Nephron progenitor cell (in vitro differentiated cells): ENCODE results near the gene COX6B1.

Experiments
- DNase-seq: peaks from one replicate; pipeline ENCODE4 v3.0.0; 2021
- H3K27ac Mint-ChIP-seq: 2 replicates; pipeline ENCODE4 v1.8.0; 2021; ENCODE audit warnings: mild to moderate bottlenecking, moderate library complexity, mixed read lengths
- H3K27me3 Mint-ChIP-seq: 2 replicates; pipeline ENCODE4 v1.8.0; 2021; ENCODE audit warnings: mild to moderate bottlenecking, low read depth, mixed read lengths; ENCODE audit not compliant: poor library complexity
- H3K36me3 Mint-ChIP-seq: 2 replicates; pipeline ENCODE4 v1.8.0; 2021; ENCODE audit warnings: low read depth, mixed read lengths
- H3K4me1 Mint-ChIP-seq: 2 replicates; pipeline ENCODE4 v1.8.0; 2021; ENCODE audit warnings: mixed read lengths
- H3K4me3 Mint-ChIP-seq: 2 replicates; pipeline ENCODE4 v1.8.0; 2021; ENCODE audit warnings: mild to moderate bottlenecking, moderate library complexity, mixed read lengths
- H3K9me3 Mint-ChIP-seq: 2 replicates; pipeline ENCODE4 v1.8.0; 2021; ENCODE audit warnings: mild to moderate bottlenecking, moderate library complexity, mixed read lengths
- TF ChIP-seq, protein P1 (sequence below): fragments of 200-600 bp; sonication (generic); IDR thresholded peaks from 2 replicates; pipeline ENCODE4 v1.5.0; 2021; ENCODE audit warnings: antibody characterized with exemption

Gene COX6B1

DNA sequence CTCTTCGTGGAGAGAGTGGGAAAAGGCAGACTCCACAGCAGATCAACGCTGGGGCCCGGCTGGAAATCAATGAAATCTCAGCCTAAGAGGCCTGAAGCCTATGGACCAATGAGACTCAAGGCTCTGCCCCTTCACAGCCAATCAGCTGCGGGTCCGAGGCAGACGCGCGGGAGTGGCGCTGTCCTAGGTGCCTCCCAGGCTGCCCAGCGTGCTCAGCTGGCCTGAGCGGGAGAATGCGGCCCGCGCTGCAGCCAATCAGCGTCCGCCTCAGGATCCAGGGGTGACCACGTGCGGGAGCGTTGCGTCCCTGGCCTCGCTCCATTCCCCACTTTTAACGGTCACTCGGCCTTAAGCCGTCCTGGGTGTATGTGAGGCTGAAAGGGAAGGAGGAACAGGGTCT lies 56.1 kb downstream of the COX6B1 start, which contains the start of gene ZBTB32:
Gene ZBTB32 (plus strand): TSS at position 341 of the 400 bp plus-strand sequence. CDS start 10,069 bp downstream, outside the sequence.
- Mint-ChIP-seq H3K27me3 (peaks cover 28% of the 10 kb centered on the region), H3K4me1 (peaks cover 5% of the 10 kb centered on the region), H3K36me3 (no peaks in the 10 kb centered on the region), H3K4me3 (no peak within 1 kb of the TSS), H3K27ac (no peak within 1 kb of the TSS), H3K9me3 (no peaks in the 10 kb centered on the region)
- TF ChIP-seq, protein P1, sequence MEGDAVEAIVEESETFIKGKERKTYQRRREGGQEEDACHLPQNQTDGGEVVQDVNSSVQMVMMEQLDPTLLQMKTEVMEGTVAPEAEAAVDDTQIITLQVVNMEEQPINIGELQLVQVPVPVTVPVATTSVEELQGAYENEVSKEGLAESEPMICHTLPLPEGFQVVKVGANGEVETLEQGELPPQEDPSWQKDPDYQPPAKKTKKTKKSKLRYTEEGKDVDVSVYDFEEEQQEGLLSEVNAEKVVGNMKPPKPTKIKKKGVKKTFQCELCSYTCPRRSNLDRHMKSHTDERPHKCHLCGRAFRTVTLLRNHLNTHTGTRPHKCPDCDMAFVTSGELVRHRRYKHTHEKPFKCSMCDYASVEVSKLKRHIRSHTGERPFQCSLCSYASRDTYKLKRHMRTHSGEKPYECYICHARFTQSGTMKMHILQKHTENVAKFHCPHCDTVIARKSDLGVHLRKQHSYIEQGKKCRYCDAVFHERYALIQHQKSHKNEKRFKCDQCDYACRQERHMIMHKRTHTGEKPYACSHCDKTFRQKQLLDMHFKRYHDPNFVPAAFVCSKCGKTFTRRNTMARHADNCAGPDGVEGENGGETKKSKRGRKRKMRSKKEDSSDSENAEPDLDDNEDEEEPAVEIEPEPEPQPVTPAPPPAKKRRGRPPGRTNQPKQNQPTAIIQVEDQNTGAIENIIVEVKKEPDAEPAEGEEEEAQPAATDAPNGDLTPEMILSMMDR = no peak
- DNase-seq = peak; percentile 62
